SH-SY5Y (cell line): ENCODE results near the gene TTL.

ENCODE experiments used
- GATA2 ChIP-seq: IDR thresholded peaks from 2 replicates; pipeline ENCODE4 v1.6.1; 2011; ENCODE audit warnings: mild to moderate bottlenecking, low read depth, low read length
- GATA3 ChIP-seq: IDR thresholded peaks from 2 replicates; pipeline ENCODE4 v1.6.1; 2011; ENCODE audit warnings: low read depth, mild to moderate bottlenecking, low read length, moderate library complexity

DNA sequence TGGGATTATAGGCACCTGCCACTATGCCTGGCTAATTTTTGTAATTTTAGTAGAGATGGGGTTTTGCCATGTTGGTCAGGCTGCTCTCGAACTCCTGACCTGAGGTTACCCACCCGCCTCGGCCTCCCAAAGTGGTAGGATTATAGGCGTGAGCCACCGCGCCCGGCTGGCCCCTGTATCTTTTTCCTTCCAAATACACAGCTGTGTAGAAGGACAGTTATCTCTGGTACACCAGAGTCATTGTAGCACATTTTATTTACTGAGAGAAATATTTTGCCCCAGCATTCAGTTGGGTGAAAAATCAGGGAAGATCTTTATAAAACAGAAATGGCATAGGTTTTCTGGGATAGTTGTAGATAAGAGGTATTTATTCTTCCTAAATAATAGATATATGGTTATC lies 36.9 kb downstream of the TTL start:
- TF ChIP-seq GATA2 (no peak), GATA3 (no peak)
